Middle frontal gyrus (tissue), 1 donor: ENCODE results near the gene LNP1.
"Not testable (repeated sequence)": the region's sequence is repeated elsewhere in the genome, so short reads cannot be mapped to it uniquely, and the experiment has no call there.

ENCODE experiments used
- DNase-seq: peaks from one replicate; pipeline ENCODE4 v3.0.0-alpha.2; 2015; ENCODE audit warnings: low spot score; ENCODE audit errors: extremely low spot score

Gene LNP1

GRCh38 chr3:100400780-100401673, at the start of gene LNP1, which contains the start of gene TOMM70:
LNP1 (plus strand) TSS chr3:100401539; CDS start chr3:100429730, 28,191 bp downstream.
TOMM70 (minus strand) TSS chr3:100401089; CDS start chr3:100400949, 140 bp downstream.
- DNase-seq, result peak; percentile 89

GRCh38 chr3:100351770-100352169, 49.6 kb upstream of the LNP1 start:
- not testable (repeated sequence) for DNase-seq

- no peak for DNase-seq
Observed at GRCh38 chr3:100352296-100353231, 48.8 kb upstream of the LNP1 start.

GRCh38 chr3:100354850-100355249, 46.5 kb upstream of the LNP1 start:
- DNase-seq, result no peak

GRCh38 chr3:100358413-100358812, 42.9 kb upstream of the LNP1 start:
- DNase-seq, result no peak

GRCh38 chr3:100359035-100359434, 42.3 kb upstream of the LNP1 start:
- no peak for DNase-seq

GRCh38 chr3:100360757-100361496, 40.4 kb upstream of the LNP1 start:
- DNase-seq, result no peak

- no peak for DNase-seq
Observed at GRCh38 chr3:100361897-100362296, 39.4 kb upstream of the LNP1 start.

- DNase-seq, result no peak
Observed at GRCh38 chr3:100364421-100364820, 36.9 kb upstream of the LNP1 start.

GRCh38 chr3:100366424-100366823, 34.9 kb upstream of the LNP1 start:
- no peak for DNase-seq

GRCh38 chr3:100368441-100368840, 32.9 kb upstream of the LNP1 start:
- no peak for DNase-seq

GRCh38 chr3:100370756-100371155, 30.6 kb upstream of the LNP1 start:
- DNase-seq, result no peak

- no peak for DNase-seq
Observed at GRCh38 chr3:100374521-100374920, 26.8 kb upstream of the LNP1 start.

GRCh38 chr3:100376301-100376700, 25.0 kb upstream of the LNP1 start:
- DNase-seq, result no peak

- DNase-seq, result no peak
Observed at GRCh38 chr3:100384733-100385525, 16.4 kb upstream of the LNP1 start.

GRCh38 chr3:100386437-100387074, 14.8 kb upstream of the LNP1 start:
- no peak for DNase-seq

- no peak for DNase-seq
Observed at GRCh38 chr3:100389025-100389424, 12.3 kb upstream of the LNP1 start.

- DNase-seq, result no peak
Observed at GRCh38 chr3:100395679-100396431, 5.5 kb upstream of the LNP1 start.

- DNase-seq, result no peak
Observed at GRCh38 chr3:100396967-100397366, 4.4 kb upstream of the LNP1 start.
